Tibial nerve (tissue), 4 donors: ENCODE measurements around the gene HCK. TPM values are rescaled to one million over a fixed set of nuclear protein-coding genes. Genes with fewer than 3 reads are reported as not detected.
"Not testable (repeated sequence)": the region's sequence is repeated elsewhere in the genome, so short reads cannot be mapped to it uniquely, and the experiment has no call there.

Experiments
- DNase-seq, 2 donors: peaks; one replicate each; pipeline ENCODE4 v3.0.0-alpha.2; 2019; ENCODE audit warnings: low spot score in 2 of 2
- H3K27ac ChIP-seq, 4 donors: fragments of 200-600 bp; sonication (generic) in 3 of 4; one replicate each; pipeline ENCODE4 v1.5.1; 2017 to 2019; ENCODE audit warnings: mild to moderate bottlenecking in 1 of 4
- H3K27me3 ChIP-seq, 2 donors: fragments of 200-600 bp; sonication (generic) in 1 of 2; one replicate each; pipeline versions ENCODE4 v1.5.1 to v1.6.0; 2017 to 2019
- H3K36me3 ChIP-seq, 3 donors: fragments of 200-600 bp; sonication (generic); one replicate each; pipeline ENCODE4 v1.5.1; 2018 to 2019
- H3K4me1 ChIP-seq, 4 donors: fragments of 200-600 bp; sonication (generic) in 3 of 4; one replicate each; pipeline ENCODE4 v1.5.1; 2017 to 2019
- H3K4me3 ChIP-seq, 4 donors: fragments of 200-600 bp; sonication (generic) in 3 of 4; one replicate each; pipeline ENCODE4 v1.5.1; 2017 to 2019; ENCODE audit warnings: mild to moderate bottlenecking in 1 of 4, moderate library complexity in 1 of 4
- H3K9me3 ChIP-seq, 4 donors: fragments of 200-600 bp; sonication (generic) in 3 of 4; one replicate each; pipeline ENCODE4 v1.5.1; 2017 to 2019
- CTCF ChIP-seq, 5 experiments: fragments of 200-600 bp in 3 of 5; fragments of 450-650 bp in 2 of 5; sonication (generic) in 3 of 5; IDR thresholded peaks; one replicate each; pipeline ENCODE4 v1.5.1; 2016 to 2019; ENCODE audit warnings: antibody characterized with exemption in 5 of 5, mild to moderate bottlenecking in 3 of 5, moderate library complexity in 2 of 5
- EP300 ChIP-seq, 2 donors: sonication (generic); formaldehyde crosslinking; IDR thresholded peaks; one replicate each; pipeline ENCODE4 v1.6.1; 2017; ENCODE audit warnings: antibody characterized with exemption in 2 of 2, mild to moderate bottlenecking in 1 of 2
- POLR2A ChIP-seq, 2 donors: fragments of 450-650 bp; IDR thresholded peaks; one replicate each; pipeline ENCODE4 v1.6.1; 2017; ENCODE audit warnings: antibody characterized with exemption in 2 of 2, mild to moderate bottlenecking in 2 of 2, moderate library complexity in 2 of 2
- WGBS, 2 donors: methylation state at CpG; one replicate each; pipeline ENCODE4 v1.1.5; 2018; 5-methylcytosine and 5-hydroxymethylcytosine counted together
- total RNA-seq, 4 donors: library from RNA; depleted of rRNA; stranded (reverse); fragments of >200 nt; gene quantifications; one replicate each; pipeline ENCODE4 v1.1.0, GENCODE V29; 2016

HCK gene
- total RNA-seq, 4 donors from 2014 or later = 10.5 to 47.4 (median 13.7) TPM

- Histone ChIP-seq H3K9me3 (no peaks in the 10 kb centered on the region), H3K36me3 (no peaks in the 10 kb centered on the region), H3K4me3 (no peak overlapping the region), H3K27me3 (no peaks in the 10 kb centered on the region), H3K4me1 (peaks cover 0 to 74% (median 19%) of the 10 kb centered on the region in 4 donors), H3K27ac (no peak overlapping the region)
- 83 to 87% methylated on average over 2 of the region's 2 CpGs for WGBS, 2 donors
- TF ChIP-seq EP300 (IDR thresholded peaks at IDR 0.05) (no peak), CTCF (IDR thresholded peaks at IDR 0.05) (no peak), POLR2A (IDR thresholded peaks at IDR 0.05) (no peak)
- no peak for DNase-seq
These were observed 61.7 kb downstream of the HCK start for GRCh38 chr20:32113591-32114260.

- 82 to 90% methylated on average over 8 of the region's 8 CpGs for WGBS, 2 donors
- H3K4me1 ChIP-seq = peaks cover 0 to 71% (median 19%) of the 10 kb centered on the region in 4 donors
- H3K27ac ChIP-seq = no peak overlapping the region
- no peak for DNase-seq
- TF ChIP-seq CTCF (IDR thresholded peaks at IDR 0.05) (no peak), EP300 (IDR thresholded peaks at IDR 0.05) (no peak), POLR2A (IDR thresholded peaks at IDR 0.05) (no peak)
- H3K4me3 ChIP-seq = no peak overlapping the region
- no peaks in the 10 kb centered on the region for H3K36me3 ChIP-seq
- no peaks in the 10 kb centered on the region for H3K27me3 ChIP-seq
- H3K9me3 ChIP-seq = no peaks in the 10 kb centered on the region
These were observed 62.4 kb downstream of the HCK start for GRCh38 chr20:32114305-32114960.

DNA sequence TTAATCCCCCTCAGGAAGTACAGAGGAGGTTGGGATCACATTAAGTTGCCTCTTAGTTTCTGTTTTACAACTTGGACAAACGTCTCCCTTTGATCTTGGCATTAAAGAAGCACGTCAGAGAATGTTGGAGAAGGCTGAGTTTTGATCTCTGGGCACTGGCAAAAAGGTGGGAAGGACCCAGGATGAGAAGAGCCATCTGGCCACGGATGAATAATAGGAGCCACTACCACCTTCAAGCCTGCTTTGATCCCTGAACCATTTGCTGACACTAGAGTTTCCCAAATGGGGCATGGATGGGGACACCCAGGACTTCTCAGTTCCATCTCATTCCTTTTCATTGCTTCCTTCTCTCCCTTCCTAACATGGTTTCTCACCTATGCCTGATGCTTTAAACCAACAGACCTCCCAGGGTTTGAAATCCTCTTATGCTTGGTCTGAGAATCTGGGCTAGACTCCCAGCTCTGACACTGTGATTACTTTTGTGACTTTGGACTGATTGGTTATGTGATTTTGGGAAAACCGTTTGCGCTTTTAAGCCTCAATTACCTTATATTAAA, 63.2 kb downstream of the HCK start:
- no peak for DNase-seq
- 56 to 59% methylated on average over 5 of the region's 5 CpGs for WGBS, 2 donors
- H3K9me3 ChIP-seq = no peaks in the 10 kb centered on the region
- H3K36me3 ChIP-seq = no peaks in the 10 kb centered on the region
- H3K27me3 ChIP-seq = no peaks in the 10 kb centered on the region
- no peak overlapping the region for H3K27ac ChIP-seq
- peaks cover 0 to 68% (median 18%) of the 10 kb centered on the region in 4 donors for H3K4me1 ChIP-seq
- H3K4me3 ChIP-seq = no peak overlapping the region
- TF ChIP-seq POLR2A (IDR thresholded peaks at IDR 0.05) (no peak), EP300 (IDR thresholded peaks at IDR 0.05) (no peak), CTCF (IDR thresholded peaks at IDR 0.05) (no peak)

- Histone ChIP-seq H3K4me1 (peaks cover 0 to 60% (median 10%) of the 10 kb centered on the region in 4 donors), H3K27ac (no peak overlapping the region), H3K36me3 (no peaks in the 10 kb centered on the region), H3K9me3 (no peaks in the 10 kb centered on the region), H3K4me3 (no peak overlapping the region), H3K27me3 (no peaks in the 10 kb centered on the region)
- TF ChIP-seq CTCF (IDR thresholded peaks at IDR 0.05) = no peak
- no peak for TF ChIP-seq EP300 (IDR thresholded peaks at IDR 0.05)
- no peak for TF ChIP-seq POLR2A (IDR thresholded peaks at IDR 0.05)
- WGBS, 2 donors = 56 to 60% methylated on average over 6 of the region's 6 CpGs
- no peak for DNase-seq
These were observed 64.1 kb downstream of the HCK start for GRCh38 chr20:32116079-32116521.

DNA sequence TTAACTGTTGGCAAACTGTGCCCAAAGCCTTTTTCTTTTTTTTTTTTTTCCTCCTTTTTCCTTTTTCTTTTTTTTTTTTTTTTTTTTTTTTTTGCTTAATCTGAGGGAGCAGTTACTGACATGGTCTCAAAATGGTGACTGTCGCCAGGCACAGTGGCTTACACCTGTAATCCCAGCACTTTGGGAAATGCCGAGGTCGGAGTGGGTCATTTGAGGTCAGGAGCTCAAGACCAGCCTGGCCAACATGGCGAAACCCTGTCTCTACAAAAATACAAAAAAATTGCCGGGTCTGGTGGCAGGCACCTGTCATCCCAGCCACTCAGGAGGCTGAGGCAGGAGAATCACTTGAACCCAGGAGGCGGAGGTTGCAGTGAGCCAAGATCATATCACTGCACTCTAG, 64.8 kb downstream of the HCK start:
- 88 to 89% methylated on average over 6 of the region's 6 CpGs for WGBS, 2 donors
- not testable (repeated sequence) for H3K27me3 ChIP-seq, H3K4me3 ChIP-seq, H3K36me3 ChIP-seq, H3K27ac ChIP-seq, H3K9me3 ChIP-seq, DNase-seq
- peaks cover 0 to 53% (median 7%) of the 10 kb centered on the region in 4 donors for H3K4me1 ChIP-seq

DNA sequence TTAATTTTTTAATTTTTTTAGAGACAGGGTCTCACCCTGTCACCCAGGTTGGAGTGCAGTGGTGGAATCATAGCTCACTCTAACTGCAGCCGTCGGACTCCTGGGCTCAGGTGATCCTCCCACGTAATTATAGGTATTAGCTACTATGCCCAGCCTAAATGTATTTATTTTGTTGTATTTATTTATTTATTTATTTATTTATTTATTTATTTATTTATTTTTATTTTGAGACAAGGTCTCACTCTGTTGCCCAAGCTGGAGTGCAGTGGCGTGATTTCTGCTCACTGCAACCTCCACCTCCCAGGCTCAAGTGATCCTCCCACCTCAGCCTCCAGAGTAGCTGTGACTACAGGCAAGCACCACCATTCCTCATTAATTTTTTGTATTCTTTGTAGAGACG, 66.4 kb downstream of the HCK start:
- H3K27ac ChIP-seq, H3K9me3 ChIP-seq, H3K36me3 ChIP-seq, DNase-seq, H3K4me3 ChIP-seq, H3K27me3 ChIP-seq: not testable (repeated sequence)
- peaks cover 0 to 38% (median 2%) of the 10 kb centered on the region in 4 donors for H3K4me1 ChIP-seq
- 92 to 94% methylated on average over 5 of the region's 5 CpGs for WGBS, 2 donors
